MCF 10A (cell line): ENCODE results near the gene SDR39U1. TPM values are rescaled to one million over a fixed set of nuclear protein-coding genes. Genes with fewer than 3 reads are reported as not detected.

Experiments used
- BruUV-seq: library from RNA; stranded (reverse); fragments of 400-500 nt; replicated peaks from 2 replicates; lab custom pipeline; 2021; lab: Mats Ljungman, UMichigan
- CTCF ChIA-PET: fragments of 300-600 bp; sonication (Branson Sonifier 250); formaldehyde crosslinking; extraction: SDS; loops from one replicate; lab custom pipeline; 2021; ENCODE audit warnings: antibody characterized with exemption, inconsistent platforms; lab: Yijun Ruan, JAX
- POLR2A ChIA-PET: fragments of 300-600, 350-650 bp; sonication (Branson Sonifier 250); formaldehyde crosslinking; extraction: SDS; loops from one replicate; lab custom pipeline; 2020; ENCODE audit warnings: antibody characterized with exemption, inconsistent platforms; lab: Yijun Ruan, JAX
- DNase-seq: peaks from one replicate; pipeline ENCODE4 v3.0.0-alpha.2; 2018; ENCODE audit not compliant: unreplicated experiment
- H3K27ac Mint-ChIP-seq: one replicate; pipeline ENCODE4 v1.8.0; 2022; ENCODE audit warnings: mild to moderate bottlenecking, low read depth, mixed read lengths; ENCODE audit not compliant: unreplicated experiment
- H3K27me3 Mint-ChIP-seq: one replicate; pipeline ENCODE4 v1.8.0; 2022; ENCODE audit warnings: mixed read lengths; ENCODE audit not compliant: insufficient read depth, unreplicated experiment
- H3K36me3 Mint-ChIP-seq: one replicate; pipeline ENCODE4 v1.8.0; 2022; ENCODE audit warnings: mild to moderate bottlenecking, moderate library complexity, mixed read lengths; ENCODE audit not compliant: insufficient read depth, unreplicated experiment
- H3K4me1 Mint-ChIP-seq: one replicate; pipeline ENCODE4 v1.8.0; 2022; ENCODE audit warnings: mixed read lengths; ENCODE audit not compliant: insufficient read depth, unreplicated experiment
- H3K4me3 Mint-ChIP-seq: one replicate; pipeline ENCODE4 v1.8.0; 2022; ENCODE audit warnings: mild to moderate bottlenecking, moderate library complexity, mixed read lengths; ENCODE audit not compliant: unreplicated experiment
- H3K9me3 Mint-ChIP-seq: one replicate; pipeline ENCODE4 v1.8.0; 2022; ENCODE audit warnings: mixed read lengths; ENCODE audit not compliant: unreplicated experiment
- intact Hi-C: fragments of 100-400 bp; cut with micrococcal nuclease; formaldehyde crosslinking; loops from 2 replicates; pipeline ENCODE4 v1.14.1; 2022
- total RNA-seq: library from RNA; stranded (reverse); gene quantifications from 2 replicates; pipeline ENCODE4 v1.2.3, GENCODE V29; 2022
- TF ChIP-seq, protein P1 (sequence below): fragments of 200-600 bp; IDR thresholded peaks from one replicate; pipeline ENCODE4 v1.8.0; 2022; ENCODE audit warnings: antibody characterized with exemption, mild to moderate bottlenecking; ENCODE audit not compliant: unreplicated experiment

Gene SDR39U1
- total RNA-seq, 1 experiment from 2014 or later, result 58.7 TPM

GRCh38 chr14:24407608-24408325 lies 34.8 kb downstream of the SDR39U1 start:
- Mint-ChIP-seq H3K27ac (no peak overlapping the region), H3K9me3 (no peaks in the 10 kb centered on the region), H3K4me1 (peaks cover 15% of the 10 kb centered on the region), H3K27me3 (no peaks in the 10 kb centered on the region), H3K36me3 (no peaks in the 10 kb centered on the region), H3K4me3 (no peak overlapping the region)
- TF ChIP-seq, protein P1, sequence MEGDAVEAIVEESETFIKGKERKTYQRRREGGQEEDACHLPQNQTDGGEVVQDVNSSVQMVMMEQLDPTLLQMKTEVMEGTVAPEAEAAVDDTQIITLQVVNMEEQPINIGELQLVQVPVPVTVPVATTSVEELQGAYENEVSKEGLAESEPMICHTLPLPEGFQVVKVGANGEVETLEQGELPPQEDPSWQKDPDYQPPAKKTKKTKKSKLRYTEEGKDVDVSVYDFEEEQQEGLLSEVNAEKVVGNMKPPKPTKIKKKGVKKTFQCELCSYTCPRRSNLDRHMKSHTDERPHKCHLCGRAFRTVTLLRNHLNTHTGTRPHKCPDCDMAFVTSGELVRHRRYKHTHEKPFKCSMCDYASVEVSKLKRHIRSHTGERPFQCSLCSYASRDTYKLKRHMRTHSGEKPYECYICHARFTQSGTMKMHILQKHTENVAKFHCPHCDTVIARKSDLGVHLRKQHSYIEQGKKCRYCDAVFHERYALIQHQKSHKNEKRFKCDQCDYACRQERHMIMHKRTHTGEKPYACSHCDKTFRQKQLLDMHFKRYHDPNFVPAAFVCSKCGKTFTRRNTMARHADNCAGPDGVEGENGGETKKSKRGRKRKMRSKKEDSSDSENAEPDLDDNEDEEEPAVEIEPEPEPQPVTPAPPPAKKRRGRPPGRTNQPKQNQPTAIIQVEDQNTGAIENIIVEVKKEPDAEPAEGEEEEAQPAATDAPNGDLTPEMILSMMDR, result no peak
- ChIA-PET CTCF (interaction anchor here (0.6 to 10.5 kb wide), 10 partner anchors 11 to 99 kb away, joined by 3 to 109 read pairs (median 5); partner anchors contain the start of gene ADCY4), POLR2A (interaction anchor here (0.6 to 2.1 kb wide), 3 partner anchors 11 to 55 kb away, joined by 3 to 7 read pairs (median 5); partner anchors contain the start of genes CBLN3 and KHNYN)
- no TSS peak for BruUV-seq
- DNase-seq, result no peak
- intact Hi-C loops, result no loop called here

- Mint-ChIP-seq H3K27me3 (no peaks in the 10 kb centered on the region), H3K9me3 (no peaks in the 10 kb centered on the region), H3K4me3 (no peak overlapping the region), H3K4me1 (peaks cover 15% of the 10 kb centered on the region), H3K27ac (no peak overlapping the region), H3K36me3 (no peaks in the 10 kb centered on the region)
- no TSS peak for BruUV-seq
- intact Hi-C loops, result no loop called here
- POLR2A ChIA-PET, result interaction anchor here (0.5 to 2.1 kb wide), 6 partner anchors 10 to 108 kb away, joined by 3 to 7 read pairs (median 3); partner anchors contain the start of genes CBLN3 and KHNYN
- TF ChIP-seq, protein P1, result no peak
- no peak for DNase-seq
- CTCF ChIA-PET, result interaction anchor here (0.6 to 10.5 kb wide), 10 partner anchors 10 to 1088 kb away, joined by 4 to 109 read pairs (median 5); partner anchors contain the start of gene ADCY4
Observed at GRCh38 chr14:24406416-24406815, 36.2 kb downstream of the SDR39U1 start.

DNA sequence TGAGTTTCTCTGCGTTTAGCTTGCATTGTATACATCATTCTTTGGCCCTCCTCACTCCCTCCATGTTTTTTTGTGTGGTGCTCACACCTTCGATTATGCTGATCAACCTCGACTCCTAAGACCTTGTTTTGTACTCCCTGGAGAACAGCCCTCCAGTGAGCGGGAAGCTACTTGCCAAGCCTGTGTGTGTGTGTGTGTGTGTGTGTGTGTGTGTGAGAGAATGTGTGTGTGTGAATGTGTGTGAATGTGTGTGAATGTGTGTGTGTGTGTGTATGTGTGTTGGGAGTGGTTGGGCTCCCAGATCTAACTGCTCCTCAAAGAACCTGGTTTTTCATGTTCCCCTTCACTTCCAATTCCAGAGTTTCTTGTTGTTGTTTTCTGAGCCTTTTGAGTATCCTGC lies 37.8 kb downstream of the SDR39U1 start:
- DNase-seq, result no peak
- H3K27ac Mint-ChIP-seq, result no peak overlapping the region
- TF ChIP-seq, protein P1, result no peak
- no peaks in the 10 kb centered on the region for H3K27me3 Mint-ChIP-seq
- no TSS peak for BruUV-seq
- intact Hi-C loops, result no loop called here
- no peak overlapping the region for H3K4me3 Mint-ChIP-seq
- no peaks in the 10 kb centered on the region for H3K36me3 Mint-ChIP-seq
- no peaks in the 10 kb centered on the region for H3K9me3 Mint-ChIP-seq
- ChIA-PET POLR2A (interaction anchor here (1.4 kb wide), 1 partner anchor 10 kb away, joined by 4 read pairs; no protein-coding TSS in a partner anchor), CTCF (interaction anchor here (0.7 to 10.5 kb wide), 6 partner anchors 14 to 217 kb away, joined by 3 to 109 read pairs (median 4); partner anchors contain the start of gene ADCY4)
- peaks cover 15% of the 10 kb centered on the region for H3K4me1 Mint-ChIP-seq
